Stimulated activated CD8-positive, alpha-beta memory T cell treated with anti-CD3 and anti-CD28 coated beads, Interleukin-15, amount 100 ng/mL, for 1 hour (primary cell): Measurements from ENCODE around the gene NXN.
"Not testable (repeated sequence)": the region's sequence is repeated elsewhere in the genome, so short reads cannot be mapped to it uniquely, and the experiment has no call there.

Experiments used
- DNase-seq: peaks from one replicate; pipeline ENCODE4 v3.0.0-alpha.2; 2020; ENCODE audit warnings: low read depth

The NXN gene

GRCh38 chr17:829614-830013 is 150.0 kb downstream of the NXN start:
- not testable (repeated sequence) for DNase-seq

GRCh38 chr17:828761-829160 is 150.8 kb downstream of the NXN start:
- no peak for DNase-seq

GRCh38 chr17:826778-827177 is 152.8 kb downstream of the NXN start:
- no peak for DNase-seq

- DNase-seq, result no peak
These were observed 154.4 kb downstream of the NXN start for GRCh38 chr17:825216-825615.

GRCh38 chr17:824378-824777 is 155.2 kb downstream of the NXN start:
- DNase-seq, result no peak

- no peak for DNase-seq
These were observed 156.1 kb downstream of the NXN start for GRCh38 chr17:823501-823902.

GRCh38 chr17:819251-819650 is 160.3 kb downstream of the NXN start:
- no peak for DNase-seq

- DNase-seq, result no peak
These were observed 165.2 kb downstream of the NXN start for GRCh38 chr17:814371-814770.

GRCh38 chr17:812638-813204 is 166.9 kb downstream of the NXN start:
- no peak for DNase-seq

- DNase-seq, result no peak
These were observed 168.4 kb downstream of the NXN start for GRCh38 chr17:811051-811784.

- no peak for DNase-seq
These were observed 171.9 kb downstream of the NXN start for GRCh38 chr17:807523-808294.

- DNase-seq, result no peak
These were observed 172.6 kb downstream of the NXN start for GRCh38 chr17:806781-807522.

GRCh38 chr17:806346-806745 is 173.2 kb downstream of the NXN start:
- no peak for DNase-seq

GRCh38 chr17:805886-806285 is 173.7 kb downstream of the NXN start:
- DNase-seq, result not testable (repeated sequence)

GRCh38 chr17:804541-805435 is 174.8 kb downstream of the NXN start:
- no peak for DNase-seq

- no peak for DNase-seq
These were observed 176.4 kb downstream of the NXN start for GRCh38 chr17:802901-803881.

GRCh38 chr17:802481-802880 is 177.1 kb downstream of the NXN start:
- no peak for DNase-seq

GRCh38 chr17:801660-802059 is 177.9 kb downstream of the NXN start:
- DNase-seq, result no peak

GRCh38 chr17:800446-801242 is 178.9 kb downstream of the NXN start:
- no peak for DNase-seq
